Smooth muscle cell of the brain vasculature (primary cell): ENCODE data around the gene ANKRD35.
A peak's percentile ranks its signal among the peaks of the same experiment; 100 is the strongest.
"Not testable (repeated sequence)": the region's sequence is repeated elsewhere in the genome, so short reads cannot be mapped to it uniquely, and the experiment has no call there.

Source experiments
- DNase-seq: peaks from one replicate; pipeline ENCODE4 v3.0.0-alpha.2; 2012; ENCODE audit warnings: low read depth, low spot score

The ANKRD35 gene

GRCh38 chr1:145885738-145886287, at the start of gene ANKRD35:
Gene ANKRD35, minus strand, starts transcription at chr1:145885866. Its CDS starts 108 bp downstream, at chr1:145885758.
- peak; percentile 60 for DNase-seq

GRCh38 chr1:145932522-145933009, 46.9 kb upstream of the ANKRD35 start:
- not testable (repeated sequence) for DNase-seq

GRCh38 chr1:145927916-145928643, 42.4 kb upstream of the ANKRD35 start:
- no peak for DNase-seq

GRCh38 chr1:145927063-145927886, 41.6 kb upstream of the ANKRD35 start, which contains the start of gene RBM8A:
Gene RBM8A, minus strand, starts transcription at chr1:145927484. Its CDS starts 58 bp downstream, at chr1:145927426.
- DNase-seq: peak; percentile 99

GRCh38 chr1:145926686-145927062, 41.0 kb upstream of the ANKRD35 start:
- no peak for DNase-seq

GRCh38 chr1:145922266-145922665, 36.6 kb upstream of the ANKRD35 start:
- no peak for DNase-seq

- not testable (repeated sequence) for DNase-seq
These were observed 34.6 kb upstream of the ANKRD35 start for GRCh38 chr1:145920297-145920696.

GRCh38 chr1:145918992-145919939, 33.6 kb upstream of the ANKRD35 start:
- DNase-seq: no peak

GRCh38 chr1:145918144-145918991, 32.7 kb upstream of the ANKRD35 start, which contains the start of gene PEX11B:
Gene PEX11B, minus strand, starts transcription at chr1:145918717. Its CDS starts 29 bp downstream, at chr1:145918688.
- peak; percentile 88 for DNase-seq

GRCh38 chr1:145917595-145917994, 31.9 kb upstream of the ANKRD35 start:
- DNase-seq: no peak

- no peak for DNase-seq
These were observed 31.1 kb upstream of the ANKRD35 start for GRCh38 chr1:145916745-145917144.

- DNase-seq: no peak
These were observed 26.5 kb upstream of the ANKRD35 start for GRCh38 chr1:145912128-145912641.

GRCh38 chr1:145908653-145909052, 23.0 kb upstream of the ANKRD35 start:
- DNase-seq: no peak

GRCh38 chr1:145906954-145907753, 21.5 kb upstream of the ANKRD35 start:
- no peak for DNase-seq

GRCh38 chr1:145901312-145902021, 15.8 kb upstream of the ANKRD35 start:
- DNase-seq: no peak

GRCh38 chr1:145898756-145899155, 13.1 kb upstream of the ANKRD35 start:
- no peak for DNase-seq

GRCh38 chr1:145897969-145898368, 12.3 kb upstream of the ANKRD35 start:
- no peak for DNase-seq

GRCh38 chr1:145895471-145895870, 9.8 kb upstream of the ANKRD35 start:
- no peak for DNase-seq
